ENCODE measurements around the gene HSPB8.
A peak's percentile ranks its signal among the peaks of the same experiment; 100 is the strongest.

HSPB8 gene

GRCh38 chr12:119178544-119179334 is at the start of gene HSPB8:
TSS of gene HSPB8 (plus strand) at chr12:119178931. CDS start at chr12:119179313, 382 bp downstream.
- DNase-seq (ENCODE audit: extremely low spot score) = peak; percentile 24
- TF ChIP-seq FOXA1 (IDR thresholded peaks at IDR 0.05) (no peak), CTBP1 (IDR thresholded peaks at IDR 0.05; ENCODE audit: borderline replicate concordance) (no peak), L3MBTL2 (conservative IDR thresholded peaks at IDR 0.05) (no peak), LEF1 (IDR thresholded peaks at IDR 0.05; ENCODE audit: borderline replicate concordance) (no peak), NFRKB (IDR thresholded peaks at IDR 0.05) (no peak), HDGF (IDR thresholded peaks at IDR 0.05; ENCODE audit: borderline replicate concordance) (no peak), TARDBP (IDR thresholded peaks at IDR 0.05) (no peak), FOXK2 (IDR thresholded peaks at IDR 0.05) (no peak), ZNF384 (IDR thresholded peaks at IDR 0.05) (no peak), ELF4 (IDR thresholded peaks at IDR 0.05) (no peak)
- CTCF ChIA-PET = interaction anchor here (0.6 kb wide), 1 partner anchor 323 kb away, joined by 3 read pairs; no protein-coding TSS in a partner anchor
- POLR2A ChIA-PET = interaction anchor here (0.7 to 1.5 kb wide), 5 partner anchors 10 to 38 kb away, joined by 3 to 4 read pairs (median 3); no protein-coding TSS in a partner anchor

- ChIA-PET CTCF (no interaction called here), POLR2A (no interaction called here)
Measured at GRCh38 chr12:119129827-119130434, 48.8 kb upstream of the HSPB8 start.

GRCh38 chr12:119130523-119130922 is 48.2 kb upstream of the HSPB8 start:
- POLR2A ChIA-PET = no interaction called here
- CTCF ChIA-PET = no interaction called here
- TF ChIP-seq L3MBTL2 (conservative IDR thresholded peaks at IDR 0.05) (no peak), CTBP1 (IDR thresholded peaks at IDR 0.05; ENCODE audit: borderline replicate concordance) (no peak), TARDBP (IDR thresholded peaks at IDR 0.05) (no peak), LEF1 (IDR thresholded peaks at IDR 0.05; ENCODE audit: borderline replicate concordance) (no peak), SP1 (IDR thresholded peaks at IDR 0.05) (no peak), FOXA1 (IDR thresholded peaks at IDR 0.05) (no peak), SUZ12 (IDR thresholded peaks at IDR 0.05) (no peak)
- DNase-seq (ENCODE audit: extremely low spot score) = no peak

More at GRCh38 chr12:119129827-119130434, 48.8 kb upstream of the HSPB8 start:
- TF ChIP-seq ARNT (IDR thresholded peaks at IDR 0.05) = no peak
- TF ChIP-seq, protein P1, sequence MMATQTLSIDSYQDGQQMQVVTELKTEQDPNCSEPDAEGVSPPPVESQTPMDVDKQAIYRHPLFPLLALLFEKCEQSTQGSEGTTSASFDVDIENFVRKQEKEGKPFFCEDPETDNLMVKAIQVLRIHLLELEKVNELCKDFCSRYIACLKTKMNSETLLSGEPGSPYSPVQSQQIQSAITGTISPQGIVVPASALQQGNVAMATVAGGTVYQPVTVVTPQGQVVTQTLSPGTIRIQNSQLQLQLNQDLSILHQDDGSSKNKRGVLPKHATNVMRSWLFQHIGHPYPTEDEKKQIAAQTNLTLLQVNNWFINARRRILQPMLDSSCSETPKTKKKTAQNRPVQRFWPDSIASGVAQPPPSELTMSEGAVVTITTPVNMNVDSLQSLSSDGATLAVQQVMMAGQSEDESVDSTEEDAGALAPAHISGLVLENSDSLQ (IDR thresholded peaks at IDR 0.05) = no peak
- TF ChIP-seq LEF1 (IDR thresholded peaks at IDR 0.05; ENCODE audit: borderline replicate concordance) = no peak
- no peak for TF ChIP-seq TARDBP (IDR thresholded peaks at IDR 0.05)
- no peak for TF ChIP-seq CTBP1 (IDR thresholded peaks at IDR 0.05; ENCODE audit: borderline replicate concordance)
- no peak for TF ChIP-seq FOXK2 (IDR thresholded peaks at IDR 0.05)
- no peak for TF ChIP-seq BHLHE40 (IDR thresholded peaks at IDR 0.05; ENCODE audit: borderline replicate concordance)
- TF ChIP-seq FOXA1 (IDR thresholded peaks at IDR 0.05) = no peak
- no peak for DNase-seq (ENCODE audit: extremely low spot score)

GRCh38 chr12:119134284-119135072 is 44.3 kb upstream of the HSPB8 start:
- no peak for TF ChIP-seq LEF1 (IDR thresholded peaks at IDR 0.05; ENCODE audit: borderline replicate concordance)
- no peak for TF ChIP-seq FOXK2 (IDR thresholded peaks at IDR 0.05)
- no peak for TF ChIP-seq SP1 (IDR thresholded peaks at IDR 0.05)
- no peak for TF ChIP-seq L3MBTL2 (conservative IDR thresholded peaks at IDR 0.05)
- TF ChIP-seq CTBP1 (IDR thresholded peaks at IDR 0.05; ENCODE audit: borderline replicate concordance) = no peak
- TF ChIP-seq, protein P1 (IDR thresholded peaks at IDR 0.05) = no peak
- TF ChIP-seq FOXM1 (IDR thresholded peaks at IDR 0.05; ENCODE audit: borderline replicate concordance) = no peak
- TF ChIP-seq ELF4 (IDR thresholded peaks at IDR 0.05) = no peak
- TF ChIP-seq BHLHE40 (IDR thresholded peaks at IDR 0.05; ENCODE audit: borderline replicate concordance) = no peak
- TF ChIP-seq SUZ12 (IDR thresholded peaks at IDR 0.05) = no peak
- no peak for TF ChIP-seq ARNT (IDR thresholded peaks at IDR 0.05)
- no peak for TF ChIP-seq FOXA1 (IDR thresholded peaks at IDR 0.05)
- TF ChIP-seq HDGF (IDR thresholded peaks at IDR 0.05; ENCODE audit: borderline replicate concordance) = no peak
- TF ChIP-seq NFRKB (IDR thresholded peaks at IDR 0.05) = no peak
- no peak for TF ChIP-seq ZNF384 (IDR thresholded peaks at IDR 0.05)
- CTCF ChIA-PET = no interaction called here
- DNase-seq (ENCODE audit: extremely low spot score) = no peak
- POLR2A ChIA-PET = no interaction called here

- ChIA-PET CTCF (no interaction called here), POLR2A (no interaction called here)
- no peak for DNase-seq (ENCODE audit: extremely low spot score)
- TF ChIP-seq SUZ12 (IDR thresholded peaks at IDR 0.05) (no peak), CTBP1 (IDR thresholded peaks at IDR 0.05; ENCODE audit: borderline replicate concordance) (no peak), BHLHE40 (IDR thresholded peaks at IDR 0.05; ENCODE audit: borderline replicate concordance) (no peak), SP1 (IDR thresholded peaks at IDR 0.05) (no peak), NFRKB (IDR thresholded peaks at IDR 0.05) (no peak), FOXM1 (IDR thresholded peaks at IDR 0.05; ENCODE audit: borderline replicate concordance) (no peak), ZNF384 (IDR thresholded peaks at IDR 0.05) (no peak), TARDBP (IDR thresholded peaks at IDR 0.05) (no peak), HDGF (IDR thresholded peaks at IDR 0.05; ENCODE audit: borderline replicate concordance) (no peak), ELF4 (IDR thresholded peaks at IDR 0.05) (no peak), FOXK2 (IDR thresholded peaks at IDR 0.05) (no peak), LEF1 (IDR thresholded peaks at IDR 0.05; ENCODE audit: borderline replicate concordance) (no peak), FOXA1 (IDR thresholded peaks at IDR 0.05) (no peak), L3MBTL2 (conservative IDR thresholded peaks at IDR 0.05) (no peak)
- TF ChIP-seq, protein P1 (IDR thresholded peaks at IDR 0.05) = no peak
Measured at GRCh38 chr12:119136811-119137410, 41.8 kb upstream of the HSPB8 start.

Measured in HEK293T (cell line).